GM19468 (cell line): ENCODE results near the gene PDE4DIP.
"Not testable (repeated sequence)": the region's sequence is repeated elsewhere in the genome, so short reads cannot be mapped to it uniquely, and the experiment has no call there.

Experiments used
- ATAC-seq: cut with Tn5 transposase; IDR thresholded peaks from one replicate; pipeline ENCODE4 v1.9.1; 2021; ENCODE audit warnings: mild to moderate bottlenecking, moderate library complexity, moderate number of reproducible peaks; ENCODE audit not compliant: unreplicated experiment; ENCODE audit errors: extremely low read depth

The PDE4DIP gene

DNA sequence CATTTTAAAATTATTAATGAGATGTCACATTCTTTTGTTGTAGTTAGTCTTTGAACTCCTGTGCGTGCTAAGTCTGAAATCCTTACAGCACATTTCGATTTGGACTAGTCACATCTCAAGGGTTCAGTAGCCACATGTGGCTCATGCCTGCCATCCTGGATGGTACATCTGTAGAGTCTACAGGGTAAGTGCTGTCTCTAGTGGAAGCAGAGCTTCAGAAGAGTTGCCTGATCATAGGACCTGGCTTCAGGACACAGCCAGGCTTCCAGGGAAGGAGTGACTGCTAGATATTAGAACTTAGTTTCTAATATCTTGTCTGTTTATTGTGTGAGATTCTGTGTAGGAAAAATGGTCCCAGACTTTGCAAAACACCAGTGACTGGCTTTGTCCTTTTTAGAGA lies 72.0 kb downstream of the PDE4DIP start:
- ATAC-seq: not testable (repeated sequence)

DNA sequence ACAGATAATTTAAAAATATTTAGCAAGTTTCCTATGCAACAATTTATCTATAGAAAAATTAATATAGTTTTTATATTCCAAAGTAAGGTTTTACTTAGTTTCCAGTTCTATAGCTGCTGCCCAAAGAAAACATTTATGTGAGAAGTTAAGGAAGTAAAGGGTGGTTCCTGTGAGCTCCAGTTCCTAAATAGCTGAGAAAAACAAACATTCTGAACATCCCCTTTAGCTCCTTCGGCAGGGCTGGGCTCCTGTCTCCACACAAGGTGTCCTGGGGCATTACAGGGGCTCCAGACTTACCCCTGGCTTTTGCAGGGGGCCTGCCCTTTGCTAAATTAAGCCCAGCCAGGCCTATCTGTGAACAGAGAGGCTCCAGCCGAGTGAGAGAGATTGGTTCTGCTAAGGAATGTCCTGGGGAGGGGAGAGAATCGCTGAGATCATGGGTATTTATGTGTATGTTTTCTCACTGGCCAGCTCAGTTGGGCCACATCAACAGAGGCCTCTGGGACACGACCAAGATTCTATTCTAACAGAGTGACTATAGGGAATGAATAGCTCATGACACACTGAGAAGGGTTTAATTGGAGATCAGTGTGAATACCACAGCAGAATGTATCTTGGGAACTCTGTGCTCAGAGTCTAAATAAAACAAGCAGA lies 72.6 kb downstream of the PDE4DIP start:
- not testable (repeated sequence) for ATAC-seq

DNA sequence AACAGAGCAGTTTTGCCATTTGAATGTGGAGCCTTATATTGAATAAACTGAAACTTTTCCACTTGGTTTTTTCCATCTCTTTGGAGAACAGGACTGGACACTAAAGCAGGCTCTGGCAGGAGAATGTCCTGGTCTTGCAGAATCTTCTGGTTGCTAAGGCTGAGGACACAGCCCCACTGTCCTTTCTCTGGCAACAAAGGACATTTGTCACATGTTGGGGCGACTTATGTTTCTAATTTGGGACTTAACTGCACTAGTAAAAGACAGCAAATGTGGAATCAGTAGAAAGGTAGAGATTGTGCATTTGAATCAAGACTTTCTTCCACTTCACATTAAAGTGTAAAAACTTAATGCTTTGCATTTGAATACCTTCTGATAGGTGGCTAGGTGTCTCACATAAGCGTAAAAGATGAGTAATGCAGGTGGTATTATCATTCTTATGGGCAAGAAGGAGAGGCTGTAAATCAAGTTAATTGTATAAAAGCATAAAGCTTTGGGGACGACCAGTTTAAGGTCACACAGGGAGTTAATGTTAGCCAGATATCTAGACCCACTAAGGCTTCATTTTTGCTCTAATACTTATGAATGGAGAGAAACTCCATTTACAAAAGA lies 74.7 kb downstream of the PDE4DIP start:
- not testable (repeated sequence) for ATAC-seq

DNA sequence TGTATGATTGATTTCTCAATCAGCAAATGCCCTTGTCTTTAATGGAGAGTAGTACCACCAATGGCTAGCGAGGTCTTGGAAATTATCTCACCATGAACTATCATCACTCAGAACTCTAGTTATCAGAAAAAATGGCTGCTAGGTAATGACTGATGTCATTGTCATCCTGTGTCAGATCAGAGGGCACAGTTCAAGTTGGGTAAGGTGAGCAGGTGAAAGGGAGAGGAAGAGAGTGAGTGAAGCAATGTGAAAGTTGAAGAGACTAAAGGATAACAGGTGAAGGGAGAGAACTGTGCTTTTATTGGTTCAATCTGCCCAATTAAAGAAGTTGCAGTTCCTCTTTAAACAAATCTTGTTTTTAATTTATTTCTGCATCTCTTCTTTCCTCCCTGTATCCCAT lies 76.8 kb downstream of the PDE4DIP start:
- not testable (repeated sequence) for ATAC-seq

DNA sequence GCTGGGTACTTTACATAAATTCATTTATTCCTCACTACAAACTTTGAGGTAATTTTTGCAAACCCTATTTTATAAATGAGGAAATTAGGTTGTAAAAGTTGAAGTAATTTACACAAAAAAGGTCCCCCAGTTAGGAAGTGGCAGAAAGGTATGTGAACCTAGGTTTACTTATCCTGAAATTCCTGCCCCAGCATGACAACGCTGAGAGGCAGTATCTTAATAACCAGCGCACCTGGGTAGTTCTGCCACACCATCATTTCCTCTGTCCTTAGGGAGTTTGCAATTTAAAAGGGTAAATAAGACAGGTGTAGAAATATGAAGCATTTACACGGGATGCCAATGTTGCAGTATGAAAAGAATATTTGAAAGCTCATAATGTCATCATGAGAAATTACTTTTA lies 79.6 kb downstream of the PDE4DIP start:
- ATAC-seq: not testable (repeated sequence)

DNA sequence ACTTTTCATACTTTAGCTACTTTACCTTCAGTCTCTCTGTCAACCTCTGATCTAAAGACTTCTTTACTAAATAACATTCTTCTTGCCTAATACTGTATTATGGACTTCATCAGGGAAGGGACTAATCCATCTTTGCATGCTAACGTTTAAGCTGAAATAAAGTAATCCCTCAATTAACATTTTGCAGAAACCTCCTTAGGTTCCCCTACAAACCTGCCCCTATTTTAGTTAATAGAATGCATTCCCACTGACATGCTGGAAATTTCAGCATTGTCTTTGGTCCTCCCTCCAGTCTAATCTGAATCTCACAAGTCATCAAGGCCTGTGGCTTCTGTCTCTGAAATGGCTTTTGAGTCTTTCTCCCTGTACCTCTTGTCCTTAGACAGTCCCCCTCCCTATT lies 83.4 kb downstream of the PDE4DIP start:
- ATAC-seq: not testable (repeated sequence)

DNA sequence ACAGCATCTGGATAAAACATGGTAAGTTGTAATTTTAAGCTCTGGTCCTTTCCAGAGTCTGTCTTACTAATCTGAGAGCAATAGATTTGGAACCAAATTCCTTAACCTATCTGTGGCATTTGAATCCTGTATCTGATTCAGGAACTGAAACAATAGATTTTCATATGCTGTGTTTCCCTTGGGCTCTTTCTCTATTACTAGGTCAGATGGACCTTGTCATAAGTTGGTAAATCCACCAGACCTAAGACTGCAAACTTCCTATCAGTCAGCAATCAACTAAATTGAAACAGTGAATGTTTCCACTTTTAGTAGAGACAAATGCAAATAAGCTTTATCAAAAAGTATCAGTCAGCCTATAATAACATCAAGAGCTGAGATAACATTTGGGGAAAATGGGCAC lies 85.0 kb downstream of the PDE4DIP start:
- not testable (repeated sequence) for ATAC-seq

DNA sequence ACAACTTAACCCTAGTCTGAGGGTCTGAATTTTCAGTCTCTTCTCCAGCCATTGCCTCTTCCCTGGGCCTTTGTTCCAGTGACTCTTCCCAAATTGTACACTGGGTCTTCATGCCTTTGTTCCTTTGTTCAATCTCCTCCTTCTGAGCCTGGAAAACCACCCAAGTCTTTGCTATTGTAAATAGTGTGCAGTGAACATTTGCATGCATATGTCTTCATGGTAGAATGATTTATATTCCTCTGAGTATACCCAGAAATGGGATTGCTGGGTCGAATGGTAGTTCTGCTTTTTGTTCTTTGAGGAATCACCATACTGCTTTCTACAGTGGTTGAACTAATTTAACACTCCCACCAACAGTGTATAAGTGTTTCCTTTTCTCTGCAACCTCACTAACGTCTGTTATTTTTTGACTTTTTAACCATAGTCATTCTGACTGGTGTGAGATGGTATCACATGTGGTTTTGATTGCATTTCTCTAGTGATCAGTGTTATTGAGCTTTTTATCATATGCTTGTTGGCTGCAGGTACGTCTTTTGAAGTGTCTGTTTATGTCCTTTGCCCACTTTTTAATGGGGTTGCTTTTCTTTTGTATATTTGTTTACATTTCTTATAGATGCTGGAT lies 91.3 kb downstream of the PDE4DIP start:
- not testable (repeated sequence) for ATAC-seq

DNA sequence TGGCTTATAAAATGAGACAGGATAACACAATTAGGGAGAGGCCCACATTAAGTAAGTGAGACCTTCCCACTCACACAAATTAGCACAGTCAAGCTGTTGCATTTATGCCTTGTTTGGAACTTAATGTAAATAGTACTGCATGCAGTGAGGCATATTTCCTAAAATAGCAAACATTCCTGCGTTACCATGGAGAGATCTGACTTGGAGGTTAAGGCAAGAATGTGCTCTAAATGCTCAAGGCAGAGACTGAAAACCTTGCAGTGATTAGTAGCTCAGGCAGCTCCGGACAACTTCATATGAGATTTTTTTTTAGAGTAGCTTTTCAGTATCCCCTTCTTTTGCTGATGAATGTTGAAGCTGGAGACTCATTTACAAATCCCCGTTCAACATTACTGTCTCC lies 98.7 kb downstream of the PDE4DIP start:
- not testable (repeated sequence) for ATAC-seq

DNA sequence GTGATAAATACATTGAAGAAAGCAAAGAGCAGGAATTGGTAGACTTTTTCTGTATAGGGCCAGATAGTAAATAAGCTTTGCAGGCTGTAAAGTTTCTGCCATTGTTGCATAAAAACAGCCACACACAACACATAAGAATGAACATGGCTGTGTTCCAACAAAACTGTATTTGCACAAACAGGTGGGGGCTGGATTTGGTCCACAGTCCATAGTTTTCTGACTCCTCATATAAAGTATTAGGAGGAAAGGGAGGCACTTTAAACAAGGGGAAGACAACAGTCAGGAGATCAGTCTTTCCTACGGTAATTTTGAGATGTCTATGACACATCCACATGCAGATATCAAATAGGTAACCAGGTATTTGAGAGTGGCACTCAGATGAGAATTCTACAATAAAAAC lies 100.9 kb downstream of the PDE4DIP start:
- ATAC-seq: not testable (repeated sequence)

DNA sequence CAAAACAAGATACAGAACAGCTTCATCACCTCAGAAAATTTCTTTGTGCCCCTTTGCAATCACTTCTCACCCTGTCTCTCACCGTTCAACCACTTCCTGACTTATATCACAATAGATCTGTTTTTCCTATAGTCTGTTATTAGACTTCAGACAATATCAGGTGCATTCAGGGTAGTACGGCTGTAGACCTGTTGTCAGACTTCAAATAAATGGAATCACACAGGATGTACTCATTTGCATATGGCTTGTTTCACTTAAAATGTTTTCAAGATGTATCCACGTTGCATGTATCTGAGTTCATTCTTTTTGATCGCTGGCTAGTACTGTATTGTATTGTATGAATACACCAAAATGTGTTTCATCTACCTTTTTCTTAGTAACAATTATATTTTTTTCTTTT lies 104.5 kb downstream of the PDE4DIP start:
- ATAC-seq: not testable (repeated sequence)

DNA sequence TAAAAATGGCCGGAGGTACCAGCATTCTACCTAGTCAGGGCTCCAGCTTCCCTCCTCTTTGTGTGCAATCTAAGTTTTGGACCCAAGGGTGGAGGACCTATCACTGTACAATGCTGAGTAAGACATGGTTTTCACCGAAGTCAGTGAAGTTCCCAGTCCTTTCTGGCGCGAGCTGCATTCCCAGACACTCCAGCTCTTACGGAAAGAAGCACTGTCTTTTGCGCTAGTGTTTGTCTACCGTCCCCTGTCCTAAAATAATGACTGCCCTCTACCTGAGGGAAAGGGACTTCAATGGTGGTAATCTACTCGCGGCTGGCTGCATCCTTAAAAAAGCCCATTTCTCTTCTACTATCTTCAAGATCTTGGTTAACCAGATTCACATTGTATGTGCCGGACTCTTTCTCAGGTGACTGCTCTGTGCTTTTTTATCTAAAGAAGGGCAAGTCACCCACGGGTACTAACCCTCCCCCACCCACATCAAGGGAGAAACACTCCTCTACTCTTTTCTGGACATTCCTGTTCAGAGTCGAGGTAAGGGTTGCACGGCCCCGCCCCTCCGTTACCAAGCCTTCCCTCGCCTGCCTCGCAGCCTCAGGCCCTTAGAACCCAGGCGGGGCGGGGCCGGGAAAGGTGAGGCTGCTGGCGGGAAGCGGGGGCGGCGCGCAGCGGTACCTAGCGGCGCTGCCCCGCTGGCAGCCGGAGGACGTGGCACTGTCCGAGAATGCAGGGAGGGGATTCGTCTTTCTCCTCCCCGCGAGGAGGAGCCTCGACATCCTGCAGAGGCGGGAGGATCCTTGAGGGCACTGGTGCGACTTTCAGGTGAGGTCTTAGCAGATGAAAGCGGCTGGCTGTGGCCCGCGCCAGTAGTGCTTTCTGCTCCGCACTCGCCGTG lies 107.4 kb downstream of the PDE4DIP start:
- ATAC-seq: peak; percentile 70

DNA sequence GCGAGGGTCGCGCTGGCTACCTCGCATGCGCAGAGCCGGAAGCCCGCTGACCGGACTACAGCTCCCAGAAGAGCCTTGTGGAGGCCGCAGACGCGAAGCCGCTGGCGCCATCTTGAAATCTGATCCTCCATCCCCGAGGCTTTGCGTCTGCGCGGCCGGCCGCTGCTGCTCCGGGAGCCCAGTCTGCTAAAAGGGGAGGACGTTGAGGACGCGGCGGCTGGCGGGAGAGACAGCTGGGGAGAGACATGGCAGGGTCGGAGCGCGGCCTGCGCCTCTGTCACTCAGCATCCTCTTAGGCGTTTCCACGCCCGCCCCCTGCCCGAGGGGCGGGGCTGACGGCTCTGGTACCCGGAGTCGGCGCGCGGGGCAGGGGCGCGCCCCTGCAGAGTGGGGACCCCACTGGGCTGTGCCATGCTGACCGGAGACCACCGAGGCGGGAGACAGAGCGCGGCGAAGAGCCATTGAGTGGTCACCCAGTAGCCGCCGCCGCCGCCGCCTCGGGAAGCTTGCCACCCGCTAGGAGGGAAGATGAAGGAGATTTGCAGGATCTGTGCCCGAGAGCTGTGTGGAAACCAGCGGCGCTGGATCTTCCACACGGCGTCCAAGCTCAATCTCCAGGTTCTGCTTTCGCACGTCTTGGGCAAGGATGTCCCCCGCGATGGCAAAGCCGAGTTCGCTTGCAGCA lies 108.2 kb downstream of the PDE4DIP start:
- ATAC-seq: peak; percentile 62

DNA sequence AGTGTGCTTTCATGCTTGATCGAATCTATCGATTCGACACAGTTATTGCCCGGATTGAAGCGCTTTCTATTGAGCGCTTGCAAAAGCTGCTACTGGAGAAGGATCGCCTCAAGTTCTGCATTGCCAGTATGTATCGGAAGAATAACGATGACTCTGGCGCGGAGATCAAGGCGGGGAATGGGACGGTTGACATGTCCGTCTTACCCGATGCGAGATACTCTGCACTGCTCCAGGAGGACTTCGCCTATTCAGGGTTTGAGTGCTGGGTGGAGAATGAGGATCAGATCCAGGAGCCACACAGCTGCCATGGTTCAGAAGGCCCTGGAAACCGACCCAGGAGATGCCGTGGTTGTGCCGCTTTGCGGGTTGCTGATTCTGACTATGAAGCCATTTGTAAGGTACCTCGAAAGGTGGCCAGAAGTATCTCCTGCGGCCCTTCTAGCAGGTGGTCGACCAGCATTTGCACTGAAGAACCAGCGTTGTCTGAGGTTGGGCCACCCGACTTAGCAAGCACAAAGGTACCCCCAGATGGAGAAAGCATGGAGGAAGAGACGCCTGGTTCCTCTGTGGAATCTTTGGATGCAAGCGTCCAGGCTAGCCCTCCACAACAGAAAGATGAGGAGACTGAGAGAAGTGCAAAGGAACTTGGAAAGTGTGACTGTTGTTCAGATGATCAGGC lies 108.8 kb downstream of the PDE4DIP start:
- ATAC-seq: not testable (repeated sequence)

DNA sequence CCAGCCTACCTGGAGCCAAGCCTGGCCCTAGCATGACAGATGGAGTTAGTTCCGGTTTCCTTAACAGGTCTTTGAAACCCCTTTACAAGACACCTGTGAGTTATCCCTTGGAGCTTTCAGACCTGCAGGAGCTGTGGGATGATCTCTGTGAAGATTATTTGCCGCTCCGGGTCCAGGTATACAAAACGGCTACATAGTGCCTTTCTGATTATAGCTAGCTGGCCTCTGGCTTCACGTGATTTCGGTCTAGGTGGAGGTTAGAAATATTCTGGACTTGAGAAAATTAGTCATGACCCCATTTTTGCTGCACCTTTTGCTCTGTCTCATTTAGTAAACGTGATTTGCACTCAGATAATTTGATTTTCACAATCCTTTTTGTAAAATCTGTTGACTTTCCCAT lies 109.5 kb downstream of the PDE4DIP start:
- ATAC-seq: not testable (repeated sequence)

DNA sequence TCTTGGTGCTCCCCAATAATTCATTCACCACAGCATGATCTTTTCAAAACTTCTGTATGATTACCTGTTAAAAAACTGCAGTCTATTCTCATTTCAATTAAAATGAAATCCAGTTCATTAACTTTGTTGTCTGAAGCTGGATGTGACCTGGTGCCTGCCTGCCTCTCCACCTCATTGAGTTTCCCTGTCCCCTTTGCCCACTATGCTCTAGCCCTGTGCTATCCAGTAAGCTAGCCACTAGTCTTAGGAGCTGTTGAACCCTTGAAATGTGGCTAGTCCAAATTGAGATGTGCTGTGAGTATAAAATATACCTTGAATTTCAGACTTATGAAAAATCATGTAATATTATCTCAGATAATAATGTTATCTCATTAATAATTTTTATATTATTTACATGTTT lies 114.1 kb downstream of the PDE4DIP start:
- not testable (repeated sequence) for ATAC-seq

DNA sequence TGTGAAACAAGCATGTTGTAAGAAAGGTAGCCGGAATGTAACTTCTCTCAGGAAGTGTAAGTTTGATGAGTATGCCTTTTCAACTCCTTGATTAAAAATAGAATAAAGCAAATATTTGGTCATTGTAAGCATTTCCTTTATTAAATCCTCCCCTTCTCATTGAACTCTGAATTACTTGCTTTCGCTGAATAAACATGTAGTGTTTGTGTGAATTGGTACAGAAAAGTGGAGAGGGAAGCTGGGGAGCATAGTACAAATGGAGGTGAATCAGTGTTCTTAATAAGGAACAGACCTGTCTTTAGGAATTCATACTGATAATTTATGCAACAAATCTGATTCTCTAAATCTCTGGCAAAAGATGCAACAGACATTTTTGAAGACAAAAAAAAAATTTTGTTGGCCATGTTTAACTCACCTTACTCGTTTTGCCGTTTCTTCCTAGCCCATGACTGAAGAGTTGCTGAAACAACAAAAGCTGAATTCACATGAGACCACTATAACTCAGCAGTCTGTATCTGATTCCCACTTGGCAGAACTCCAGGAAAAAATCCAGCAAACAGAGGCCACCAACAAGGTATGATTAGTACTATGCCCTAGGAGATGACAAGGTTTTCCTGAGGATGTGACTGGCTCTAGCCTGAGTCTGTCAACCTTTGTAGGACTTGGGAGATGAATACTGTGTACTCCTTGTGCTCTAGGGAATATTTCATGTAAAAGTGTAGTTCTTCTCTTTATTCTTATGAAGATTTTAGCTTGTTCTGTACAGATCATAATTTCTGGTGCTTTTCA lies 116.2 kb downstream of the PDE4DIP start:
- ATAC-seq: not testable (repeated sequence)

DNA sequence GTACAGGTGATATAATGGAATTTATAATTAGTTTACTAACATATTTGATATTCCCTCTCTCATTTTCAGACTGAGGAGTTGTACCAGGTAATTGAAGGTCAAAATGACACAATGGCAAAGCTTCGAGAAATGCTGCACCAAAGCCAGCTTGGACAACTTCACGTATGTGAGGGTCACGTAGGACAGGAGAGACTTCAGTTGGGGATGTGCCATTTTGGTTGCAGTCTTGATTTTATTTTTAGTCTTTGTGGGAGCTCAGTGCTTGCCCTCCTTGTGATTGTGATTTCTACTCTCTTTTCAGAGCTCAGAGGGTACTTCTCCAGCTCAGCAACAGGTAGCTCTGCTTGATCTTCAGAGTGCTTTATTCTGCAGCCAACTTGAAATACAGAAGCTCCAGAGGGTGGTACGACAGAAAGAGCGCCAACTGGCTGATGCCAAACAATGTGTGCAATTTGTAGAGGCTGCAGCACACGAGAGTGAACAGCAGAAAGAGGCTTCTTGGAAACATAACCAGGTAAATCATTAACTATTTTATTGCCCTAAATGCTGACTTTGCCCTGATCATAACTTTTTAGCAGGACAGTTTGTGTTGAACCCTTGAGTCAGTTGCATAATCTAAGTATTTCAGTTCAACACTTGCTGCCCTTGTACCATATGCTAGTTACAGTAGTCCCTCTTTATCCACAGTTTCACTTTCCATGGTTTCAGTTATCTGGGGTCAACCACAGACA lies 118.1 kb downstream of the PDE4DIP start:
- ATAC-seq: not testable (repeated sequence)
